ENCODE measurements around the gene BTAF1. TPM values are rescaled to one million over a fixed set of nuclear protein-coding genes. Genes with fewer than 3 reads are reported as not detected.

Gene BTAF1
- total RNA-seq, 1 experiment from 2014 or later, result 42.5 TPM

DNA sequence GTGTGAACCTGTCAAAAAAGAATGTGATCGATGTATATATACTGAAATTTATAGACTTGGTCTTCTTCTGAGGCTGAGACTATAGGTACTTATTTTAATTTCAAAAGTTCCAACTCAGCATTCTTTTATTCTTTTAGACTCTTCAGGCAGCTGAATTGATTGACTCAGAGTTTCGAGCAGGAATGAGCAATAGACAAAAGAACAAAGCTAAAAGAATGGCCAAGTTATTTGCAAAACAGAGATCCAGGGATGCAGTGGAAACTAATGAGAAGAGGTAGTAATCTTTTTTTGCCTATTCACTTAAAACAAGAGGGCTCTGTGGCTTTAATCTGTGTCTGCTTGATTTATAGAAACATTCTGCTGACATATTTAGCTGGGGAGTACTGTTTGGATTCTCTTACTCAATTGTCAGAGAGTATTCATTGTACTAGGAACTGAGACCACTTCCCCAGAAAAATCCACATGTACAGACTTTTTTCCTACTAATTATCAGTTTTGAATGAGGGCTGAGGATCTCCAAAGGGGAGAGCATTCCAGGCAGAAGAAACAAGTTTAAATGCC is 30.1 kb downstream of the BTAF1 start:
- no peaks in the 10 kb centered on the region for H3K27me3 ChIP-seq (ENCODE audit: insufficient read depth, low read length)
- no peak for DNase-seq (ENCODE audit: low read depth, low spot score)
- ChIA-PET CTCF (no interaction called here), RAD21 (ENCODE audit: low non-redundant PET in 1 of 2, low total read pairs in 2 of 2, uncharacterized antibody in 2 of 2, unreplicated experiment in 2 of 2) (no interaction called here), POLR2A (no interaction called here)
- no peak for TF ChIP-seq EZH2 (IDR thresholded peaks at IDR 0.05)
- TF ChIP-seq YY1 (IDR thresholded peaks at IDR 0.05; ENCODE audit: extremely low read depth, insufficient replicate concordance, low read depth, low read length), result no peak
- no peak for TF ChIP-seq EGR1 (IDR thresholded peaks at IDR 0.05; ENCODE audit: low read depth)
- no peak for TF ChIP-seq JUND (IDR thresholded peaks at IDR 0.05)
- TF ChIP-seq SIN3A (IDR thresholded peaks at IDR 0.05; ENCODE audit: low read depth), result no peak
- no peak for TF ChIP-seq POLR2A (IDR thresholded peaks at IDR 0.05; ENCODE audit: borderline replicate concordance, extremely low read depth, insufficient read depth, insufficient read length)
- no peak for TF ChIP-seq ELF1 (IDR thresholded peaks at IDR 0.05; ENCODE audit: borderline replicate concordance, low read depth)
- TF ChIP-seq TCF7L2 (IDR thresholded peaks at IDR 0.05; ENCODE audit: borderline replicate concordance, extremely low read depth, insufficient read depth, insufficient read length), result no peak
- TF ChIP-seq SP1 (IDR thresholded peaks at IDR 0.05; ENCODE audit: low read depth), result no peak
- no peak for TF ChIP-seq CEBPB (IDR thresholded peaks at IDR 0.05; ENCODE audit: low read depth)
- no peak for TF ChIP-seq ZNF274 (IDR thresholded peaks at IDR 0.05; ENCODE audit: low read depth, low read length)
- TF ChIP-seq, protein P1, sequence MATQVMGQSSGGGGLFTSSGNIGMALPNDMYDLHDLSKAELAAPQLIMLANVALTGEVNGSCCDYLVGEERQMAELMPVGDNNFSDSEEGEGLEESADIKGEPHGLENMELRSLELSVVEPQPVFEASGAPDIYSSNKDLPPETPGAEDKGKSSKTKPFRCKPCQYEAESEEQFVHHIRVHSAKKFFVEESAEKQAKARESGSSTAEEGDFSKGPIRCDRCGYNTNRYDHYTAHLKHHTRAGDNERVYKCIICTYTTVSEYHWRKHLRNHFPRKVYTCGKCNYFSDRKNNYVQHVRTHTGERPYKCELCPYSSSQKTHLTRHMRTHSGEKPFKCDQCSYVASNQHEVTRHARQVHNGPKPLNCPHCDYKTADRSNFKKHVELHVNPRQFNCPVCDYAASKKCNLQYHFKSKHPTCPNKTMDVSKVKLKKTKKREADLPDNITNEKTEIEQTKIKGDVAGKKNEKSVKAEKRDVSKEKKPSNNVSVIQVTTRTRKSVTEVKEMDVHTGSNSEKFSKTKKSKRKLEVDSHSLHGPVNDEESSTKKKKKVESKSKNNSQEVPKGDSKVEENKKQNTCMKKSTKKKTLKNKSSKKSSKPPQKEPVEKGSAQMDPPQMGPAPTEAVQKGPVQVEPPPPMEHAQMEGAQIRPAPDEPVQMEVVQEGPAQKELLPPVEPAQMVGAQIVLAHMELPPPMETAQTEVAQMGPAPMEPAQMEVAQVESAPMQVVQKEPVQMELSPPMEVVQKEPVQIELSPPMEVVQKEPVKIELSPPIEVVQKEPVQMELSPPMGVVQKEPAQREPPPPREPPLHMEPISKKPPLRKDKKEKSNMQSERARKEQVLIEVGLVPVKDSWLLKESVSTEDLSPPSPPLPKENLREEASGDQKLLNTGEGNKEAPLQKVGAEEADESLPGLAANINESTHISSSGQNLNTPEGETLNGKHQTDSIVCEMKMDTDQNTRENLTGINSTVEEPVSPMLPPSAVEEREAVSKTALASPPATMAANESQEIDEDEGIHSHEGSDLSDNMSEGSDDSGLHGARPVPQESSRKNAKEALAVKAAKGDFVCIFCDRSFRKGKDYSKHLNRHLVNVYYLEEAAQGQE (IDR thresholded peaks at IDR 0.05; ENCODE audit: low read depth), result no peak
- TF ChIP-seq, protein P2, sequence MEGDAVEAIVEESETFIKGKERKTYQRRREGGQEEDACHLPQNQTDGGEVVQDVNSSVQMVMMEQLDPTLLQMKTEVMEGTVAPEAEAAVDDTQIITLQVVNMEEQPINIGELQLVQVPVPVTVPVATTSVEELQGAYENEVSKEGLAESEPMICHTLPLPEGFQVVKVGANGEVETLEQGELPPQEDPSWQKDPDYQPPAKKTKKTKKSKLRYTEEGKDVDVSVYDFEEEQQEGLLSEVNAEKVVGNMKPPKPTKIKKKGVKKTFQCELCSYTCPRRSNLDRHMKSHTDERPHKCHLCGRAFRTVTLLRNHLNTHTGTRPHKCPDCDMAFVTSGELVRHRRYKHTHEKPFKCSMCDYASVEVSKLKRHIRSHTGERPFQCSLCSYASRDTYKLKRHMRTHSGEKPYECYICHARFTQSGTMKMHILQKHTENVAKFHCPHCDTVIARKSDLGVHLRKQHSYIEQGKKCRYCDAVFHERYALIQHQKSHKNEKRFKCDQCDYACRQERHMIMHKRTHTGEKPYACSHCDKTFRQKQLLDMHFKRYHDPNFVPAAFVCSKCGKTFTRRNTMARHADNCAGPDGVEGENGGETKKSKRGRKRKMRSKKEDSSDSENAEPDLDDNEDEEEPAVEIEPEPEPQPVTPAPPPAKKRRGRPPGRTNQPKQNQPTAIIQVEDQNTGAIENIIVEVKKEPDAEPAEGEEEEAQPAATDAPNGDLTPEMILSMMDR (IDR thresholded peaks at IDR 0.05 in 2 of 3, conservative IDR thresholded peaks at IDR 0.05 in 1 of 3; ENCODE audit: borderline replicate concordance in 1 of 3, insufficient read depth in 1 of 3, low read depth in 2 of 3, low read length in 2 of 3), result no peak
- TF ChIP-seq RAD21 (IDR thresholded peaks at IDR 0.05; ENCODE audit: low read depth), result no peak
- TF ChIP-seq, protein P3, sequence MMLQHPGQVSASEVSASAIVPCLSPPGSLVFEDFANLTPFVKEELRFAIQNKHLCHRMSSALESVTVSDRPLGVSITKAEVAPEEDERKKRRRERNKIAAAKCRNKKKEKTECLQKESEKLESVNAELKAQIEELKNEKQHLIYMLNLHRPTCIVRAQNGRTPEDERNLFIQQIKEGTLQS (IDR thresholded peaks at IDR 0.05), result no peak
- no peak for TF ChIP-seq POLR2AphosphoS5 (IDR thresholded peaks at IDR 0.05; ENCODE audit: low read depth, low read length)
- H2AFZ ChIP-seq (ENCODE audit: low read depth, low read length, poor library complexity, severe bottlenecking), result no peak overlapping the region
- H3K79me2 ChIP-seq (ENCODE audit: insufficient read depth, low read length), result peaks cover 52% of the 10 kb centered on the region
- H3K4me3 ChIP-seq (replicated peaks in 1 of 2; ENCODE audit: low read depth in 1 of 2, low read length in 2 of 2), result no peak overlapping the region
- H3K36me3 ChIP-seq (ENCODE audit: control insufficient read depth in 1 of 2, insufficient read depth in 2 of 2, low read length in 2 of 2), result peaks cover 23 to 24% of the 10 kb centered on the region in 2 experiments; a peak in 3 of 4 replicates
- H3K27ac ChIP-seq (ENCODE audit: low read depth, low read length), result no peak overlapping the region
- 0 out of 2 replicates have a peak, but pooled peaks cover 4% of the 10 kb centered on the region for H4K20me1 ChIP-seq (ENCODE audit: insufficient read depth)
- H3K9me2 ChIP-seq (ENCODE audit: insufficient read depth), result no peaks in the 10 kb centered on the region
- H3K9ac ChIP-seq (ENCODE audit: low read length), result no peak overlapping the region
- intact Hi-C loops (cut with micrococcal nuclease), result no loop called here
- no peak overlapping the region for H3K4me2 ChIP-seq (ENCODE audit: low read length)
- no TSS peak for BruUV-seq (replicated peaks)
- ATAC-seq, result no peak
- no peaks in the 10 kb centered on the region for H3K4me1 ChIP-seq (ENCODE audit: control insufficient read depth in 1 of 2, insufficient read depth in 2 of 2, low read length in 2 of 2)
- H3K9me3 ChIP-seq (ENCODE audit: control insufficient read depth in 1 of 2, insufficient read depth in 1 of 2, low read depth in 1 of 2, low read length in 2 of 2), result no peaks in the 10 kb centered on the region
